Measurements from ENCODE around the gene PTPRJ.

Gene PTPRJ

GRCh38 chr11:48064306-48064705 lies 83.9 kb downstream of the PTPRJ start:
- DNase-seq (ENCODE audit: low read depth) = peak; percentile 76
- TF ChIP-seq CTCF (conservative IDR thresholded peaks at IDR 0.05; ENCODE audit: low read depth, low read length) = no peak
- no peak overlapping the region for H3K4me3 ChIP-seq (ENCODE audit: low read depth, low read length)

GRCh38 chr11:48066881-48067800 lies 86.8 kb downstream of the PTPRJ start:
- no peak overlapping the region for H3K4me3 ChIP-seq (ENCODE audit: low read depth, low read length)
- TF ChIP-seq CTCF (conservative IDR thresholded peaks at IDR 0.05; ENCODE audit: low read depth, low read length) = no peak
- no peak for DNase-seq (ENCODE audit: low read depth)

- no peak for DNase-seq (ENCODE audit: low read depth)
- H3K4me3 ChIP-seq (ENCODE audit: low read depth, low read length) = no peak overlapping the region
- no peak for TF ChIP-seq CTCF (conservative IDR thresholded peaks at IDR 0.05; ENCODE audit: low read depth, low read length)
Measured at GRCh38 chr11:48073031-48073861, 92.9 kb downstream of the PTPRJ start.

- no peak for DNase-seq (ENCODE audit: low read depth)
- no peak overlapping the region for H3K4me3 ChIP-seq (ENCODE audit: low read depth, low read length)
- TF ChIP-seq CTCF (conservative IDR thresholded peaks at IDR 0.05; ENCODE audit: low read depth, low read length) = no peak
Measured at GRCh38 chr11:48074425-48075181, 94.2 kb downstream of the PTPRJ start.

- H3K4me3 ChIP-seq (ENCODE audit: low read depth, low read length) = no peak overlapping the region
- TF ChIP-seq CTCF (conservative IDR thresholded peaks at IDR 0.05; ENCODE audit: low read depth, low read length) = no peak
- no peak for DNase-seq (ENCODE audit: low read depth)
Measured at GRCh38 chr11:48075637-48076036, 95.3 kb downstream of the PTPRJ start.

- no peak overlapping the region for H3K4me3 ChIP-seq (ENCODE audit: low read depth, low read length)
- DNase-seq (ENCODE audit: low read depth) = no peak
- no peak for TF ChIP-seq CTCF (conservative IDR thresholded peaks at IDR 0.05; ENCODE audit: low read depth, low read length)
Measured at GRCh38 chr11:48077251-48077650, 96.9 kb downstream of the PTPRJ start.
